ENCODE data around the gene PRR23A.
"Not testable (repeated sequence)": the region's sequence is repeated elsewhere in the genome, so short reads cannot be mapped to it uniquely, and the experiment has no call there.

The PRR23A gene

GRCh38 chr3:139006051-139006716, at the start of gene PRR23A:
PRR23A (minus strand) TSS chr3:139006268; CDS start chr3:139006268, 0 bp downstream.
- FAIRE-seq: no peak

- no peak for FAIRE-seq
These were observed 46.9 kb upstream of the PRR23A start for GRCh38 chr3:139052802-139053600.

GRCh38 chr3:139044366-139045210, 38.5 kb upstream of the PRR23A start, which contains the start of gene PRR23C:
PRR23C (minus strand) TSS chr3:139044892; CDS start chr3:139044620, 272 bp downstream.
- no peak for FAIRE-seq

- FAIRE-seq: no peak
These were observed 37.7 kb upstream of the PRR23A start for GRCh38 chr3:139043554-139044365.

- no peak for FAIRE-seq
These were observed 31.4 kb upstream of the PRR23A start for GRCh38 chr3:139037478-139037877.

GRCh38 chr3:139032326-139033002, 26.4 kb upstream of the PRR23A start:
- FAIRE-seq: no peak

- FAIRE-seq: not testable (repeated sequence)
These were observed 24.5 kb upstream of the PRR23A start for GRCh38 chr3:139030576-139030975.

GRCh38 chr3:139024968-139025367, 18.9 kb upstream of the PRR23A start:
- no peak for FAIRE-seq

- FAIRE-seq: no peak
These were observed 14.8 kb upstream of the PRR23A start, which contains the start of gene PRR23B for GRCh38 chr3:139020868-139021234. PRR23B (minus strand) TSS chr3:139020926; CDS start chr3:139020661, 265 bp downstream.

GRCh38 chr3:139020036-139020867, 14.2 kb upstream of the PRR23A start:
- no peak for FAIRE-seq

GRCh38 chr3:139016430-139017048, 10.5 kb upstream of the PRR23A start:
- no peak for FAIRE-seq

GRCh38 chr3:139005356-139005993, 593 bp downstream of the PRR23A start:
- no peak for FAIRE-seq

- no peak for FAIRE-seq
These were observed 10.4 kb downstream of the PRR23A start for GRCh38 chr3:138995706-138996105.

GRCh38 chr3:138987181-138987580, 18.9 kb downstream of the PRR23A start:
- no peak for FAIRE-seq

- no peak for FAIRE-seq
These were observed 20.1 kb downstream of the PRR23A start for GRCh38 chr3:138985932-138986331.

- FAIRE-seq: no peak
These were observed 21.3 kb downstream of the PRR23A start for GRCh38 chr3:138984816-138985215.

GRCh38 chr3:138976047-138976446, 30.0 kb downstream of the PRR23A start:
- FAIRE-seq: no peak

GRCh38 chr3:138975351-138975750, 30.7 kb downstream of the PRR23A start:
- no peak for FAIRE-seq

GRCh38 chr3:138974462-138974861, 31.6 kb downstream of the PRR23A start:
- no peak for FAIRE-seq

- FAIRE-seq: no peak
These were observed 33.1 kb downstream of the PRR23A start for GRCh38 chr3:138972941-138973340.
